IPS-20b (cell line): ENCODE data around the gene MCM7.

Experiments used
- H3K27ac ChIP-seq: one replicate; pipeline ENCODE4 v1.5.1; 2013; ENCODE audit warnings: low read length
- H3K27me3 ChIP-seq: 2 replicates; pipeline ENCODE4 v1.6.1; 2013; ENCODE audit warnings: mild to moderate bottlenecking, low read length, inconsistent platforms; ENCODE audit not compliant: insufficient read depth
- H3K36me3 ChIP-seq: 2 replicates; pipeline ENCODE4 v1.6.1; 2013; ENCODE audit warnings: low read depth, mild to moderate bottlenecking, inconsistent platforms, low read length, moderate library complexity; ENCODE audit not compliant: insufficient read depth
- H3K4me1 ChIP-seq: 2 replicates; pipeline ENCODE4 v1.6.1; 2013; ENCODE audit warnings: mild to moderate bottlenecking, control low read depth, inconsistent platforms, low read length, moderate library complexity; ENCODE audit not compliant: insufficient read depth
- H3K4me3 ChIP-seq: 2 replicates; pipeline ENCODE4 v1.5.1; 2013; ENCODE audit warnings: mild to moderate bottlenecking, low read length, inconsistent platforms
- H3K9ac ChIP-seq: 2 replicates; pipeline ENCODE4 v1.6.1; 2013; ENCODE audit warnings: low read depth, mild to moderate bottlenecking, inconsistent platforms, low read length, moderate library complexity
- H3K9me3 ChIP-seq: 2 replicates; pipeline ENCODE4 v1.6.1; 2013; ENCODE audit warnings: mild to moderate bottlenecking, low read depth, low read length, inconsistent platforms; ENCODE audit not compliant: insufficient read depth

The MCM7 gene

DNA sequence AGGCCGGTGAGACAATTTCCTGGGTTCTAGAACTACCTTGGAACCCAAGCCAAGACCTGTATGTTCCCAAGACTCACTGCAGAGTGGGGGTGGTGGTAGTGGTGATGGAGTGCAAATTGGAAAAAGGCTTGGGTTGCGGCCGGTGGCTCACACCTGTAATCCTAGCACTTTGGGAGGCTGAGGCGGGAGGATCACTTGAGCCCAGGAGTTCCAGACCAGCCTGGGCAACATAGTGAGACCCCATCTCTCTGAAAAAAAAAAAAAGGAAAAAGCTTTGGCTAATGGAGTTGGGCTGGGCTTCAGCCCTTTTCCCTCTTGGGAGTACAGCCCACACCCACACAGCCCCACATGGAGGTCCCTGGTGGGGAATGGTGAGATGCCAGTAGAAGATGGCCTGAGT lies 4.3 kb upstream of the MCM7 start:
- Histone ChIP-seq H3K27me3 (no peaks in the 10 kb centered on the region), H3K9ac (no peak overlapping the region), H3K4me3 (no peak overlapping the region), H3K27ac (no peak overlapping the region), H3K9me3 (no peaks in the 10 kb centered on the region), H3K36me3 (peaks cover 68% of the 10 kb centered on the region), H3K4me1 (0 out of 2 replicates have a peak, but pooled peaks cover 2% of the 10 kb centered on the region)

DNA sequence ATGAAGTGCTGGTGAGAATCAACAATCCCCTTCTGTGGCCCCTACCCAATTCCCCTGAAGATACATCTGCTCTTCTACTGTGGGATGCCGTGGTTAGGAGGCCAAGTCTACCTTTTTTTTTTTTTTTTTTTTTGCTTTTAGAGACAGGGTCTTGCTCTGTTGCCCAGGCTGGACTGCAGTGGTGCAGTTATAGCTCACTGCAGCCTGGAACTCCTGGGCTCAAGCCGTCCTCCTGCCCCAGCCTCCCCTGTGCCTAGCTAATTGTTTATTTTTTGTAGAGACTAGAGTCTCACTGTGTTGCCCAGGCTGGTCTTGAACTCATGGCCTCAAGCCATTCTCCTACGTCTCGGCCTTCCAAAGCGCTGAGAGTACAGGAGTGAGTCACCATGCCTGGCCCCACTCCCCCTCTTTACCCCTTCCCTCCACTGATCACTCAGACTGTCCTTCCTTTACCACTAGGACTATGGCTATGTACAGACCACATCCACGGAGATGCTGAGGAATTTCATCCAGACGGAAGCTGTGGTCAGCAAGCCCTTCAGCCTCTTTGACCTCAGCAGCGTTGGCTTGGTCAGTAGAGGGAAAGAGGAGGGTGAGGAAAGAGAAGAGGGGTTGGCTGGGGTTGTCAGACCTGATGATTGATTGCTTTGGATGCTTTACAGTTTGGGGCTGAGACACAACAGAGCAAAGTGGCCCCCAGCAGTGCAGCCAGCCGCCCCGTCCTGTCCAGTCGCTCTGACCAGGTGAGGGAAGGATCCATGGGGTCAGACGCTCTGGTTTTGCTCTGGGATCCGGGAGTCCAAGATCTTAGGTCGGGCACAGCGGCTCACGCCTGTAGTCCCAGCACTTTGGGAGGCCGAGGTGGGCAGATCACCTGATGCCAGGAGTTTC lies 2.0 kb upstream of the MCM7 start:
- Histone ChIP-seq H3K36me3 (peaks cover 66% of the 10 kb centered on the region), H3K9me3 (no peaks in the 10 kb centered on the region), H3K4me1 (0 out of 2 replicates have a peak, but pooled peaks cover 2% of the 10 kb centered on the region), H3K27me3 (no peaks in the 10 kb centered on the region), H3K4me3 (peak overlapping the region; percentile 96; the same call in 1 of the 2 replicates), H3K27ac (no peak overlapping the region), H3K9ac (peak overlapping the region; percentile 100; the same call in 1 of the 2 replicates)

DNA sequence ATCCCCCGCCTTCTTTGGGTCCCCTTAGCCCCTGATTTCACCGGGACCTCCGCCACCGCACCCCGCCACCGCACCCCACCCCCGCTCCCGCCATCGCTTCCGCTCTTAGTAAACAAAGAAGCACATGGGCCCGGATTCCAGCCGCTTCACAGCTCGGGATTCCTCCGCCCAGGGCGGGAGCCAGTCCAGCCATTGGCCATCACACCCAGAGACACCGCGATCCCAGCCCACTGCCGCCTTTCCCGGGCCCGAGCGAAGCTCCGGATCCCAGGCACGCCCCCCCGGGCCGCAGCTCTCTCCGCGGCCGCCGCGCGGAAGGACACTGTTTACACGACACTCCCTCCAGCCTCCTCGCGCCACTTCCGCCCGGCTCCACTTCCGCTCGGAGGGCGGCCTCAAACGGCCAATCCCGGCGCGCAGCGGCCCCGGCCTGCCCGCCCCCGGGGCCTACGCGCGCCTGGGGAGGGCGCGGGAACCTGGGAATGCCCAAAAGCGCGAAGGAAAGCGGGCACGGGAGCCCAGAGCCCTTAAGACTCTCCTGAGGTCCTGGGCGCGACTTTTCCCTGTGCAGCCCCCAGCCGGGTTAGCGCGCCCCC lies 679 bp downstream of the MCM7 start:
- Histone ChIP-seq H3K4me1 (0 out of 2 replicates have a peak, but pooled peaks cover 2% of the 10 kb centered on the region), H3K27me3 (no peaks in the 10 kb centered on the region), H3K27ac (peak overlapping the region; percentile 100), H3K9me3 (no peaks in the 10 kb centered on the region), H3K9ac (peak overlapping the region; percentile 100), H3K4me3 (peak overlapping the region; percentile 96), H3K36me3 (peaks cover 69% of the 10 kb centered on the region)

DNA sequence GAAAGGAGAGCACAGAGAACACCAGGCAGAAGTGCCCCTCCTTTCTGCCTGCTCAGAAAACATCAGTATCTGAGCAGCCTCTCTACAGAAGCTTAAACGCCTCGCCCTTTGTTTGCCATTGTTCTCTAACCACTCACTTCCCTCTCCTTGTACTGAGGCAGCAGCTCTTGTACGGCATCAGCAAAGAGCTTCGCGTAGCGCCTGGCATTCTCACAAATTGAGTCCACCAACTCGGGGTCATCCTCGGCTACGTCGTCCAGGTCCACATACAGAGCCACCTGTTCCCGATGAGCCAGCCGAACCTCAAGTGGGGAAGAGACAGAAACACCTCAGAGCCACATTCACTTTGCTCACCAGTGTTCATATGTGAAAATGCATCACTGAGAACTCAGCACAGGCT lies 1.7 kb downstream of the MCM7 start:
- no peaks in the 10 kb centered on the region for H3K27me3 ChIP-seq
- H3K4me3 ChIP-seq, result peak overlapping the region; percentile 96
- H3K36me3 ChIP-seq, result peaks cover 71% of the 10 kb centered on the region
- 0 out of 2 replicates have a peak, but pooled peaks cover 2% of the 10 kb centered on the region for H3K4me1 ChIP-seq
- H3K9me3 ChIP-seq, result no peaks in the 10 kb centered on the region
- peak overlapping the region; percentile 100 for H3K9ac ChIP-seq
- peak overlapping the region; percentile 100 for H3K27ac ChIP-seq

DNA sequence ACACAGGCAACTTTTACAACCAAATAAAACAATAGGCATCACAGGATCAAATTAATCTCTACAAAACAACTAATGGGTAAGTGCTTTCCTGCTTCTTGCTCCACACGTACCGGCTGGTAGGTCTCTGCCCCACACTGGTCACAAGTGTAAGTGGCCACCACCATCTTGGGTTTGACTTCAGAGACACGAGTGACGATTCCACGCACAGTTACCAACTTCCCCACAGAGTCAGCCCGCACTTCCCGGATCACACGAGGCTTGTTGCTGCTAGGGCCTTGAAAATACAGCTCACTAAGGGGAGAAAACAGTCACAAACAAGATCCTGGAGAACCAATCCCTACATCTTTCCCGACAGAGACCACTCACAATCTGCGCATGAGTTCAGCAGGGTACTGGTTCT lies 2.3 kb downstream of the MCM7 start:
- H3K36me3 ChIP-seq, result peaks cover 72% of the 10 kb centered on the region
- H3K27me3 ChIP-seq, result no peaks in the 10 kb centered on the region
- no peaks in the 10 kb centered on the region for H3K9me3 ChIP-seq
- peak overlapping the region; percentile 96; the same call in 1 of the 2 replicates for H3K4me3 ChIP-seq
- H3K27ac ChIP-seq, result no peak overlapping the region
- H3K4me1 ChIP-seq, result 0 out of 2 replicates have a peak, but pooled peaks cover 2% of the 10 kb centered on the region
- H3K9ac ChIP-seq, result peak overlapping the region; percentile 100; the same call in 1 of the 2 replicates

DNA sequence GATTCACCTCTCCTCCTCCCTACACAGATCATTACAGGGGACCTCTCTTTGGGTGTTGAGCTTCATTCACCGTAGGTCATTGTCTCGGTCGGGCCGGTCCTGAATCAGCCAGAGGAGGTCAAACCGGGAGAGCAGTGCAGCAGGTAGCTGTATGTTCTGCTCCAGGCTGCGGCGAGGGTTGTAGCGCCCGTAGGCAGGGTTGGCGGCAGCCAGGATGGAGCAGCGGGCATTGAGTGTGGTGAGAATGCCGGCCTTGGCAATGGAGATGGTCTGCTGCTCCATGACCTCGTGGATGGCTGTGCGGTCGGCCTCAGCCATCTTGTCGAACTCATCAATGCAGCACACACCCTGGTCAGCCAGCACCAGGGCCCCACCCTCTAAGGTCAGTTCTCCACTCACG lies 5.5 kb downstream of the MCM7 start:
- Histone ChIP-seq H3K36me3 (peaks cover 96% of the 10 kb centered on the region), H3K27me3 (no peaks in the 10 kb centered on the region), H3K9me3 (no peaks in the 10 kb centered on the region), H3K9ac (no peak overlapping the region), H3K4me1 (no peaks in the 10 kb centered on the region), H3K4me3 (no peak overlapping the region), H3K27ac (no peak overlapping the region)

DNA sequence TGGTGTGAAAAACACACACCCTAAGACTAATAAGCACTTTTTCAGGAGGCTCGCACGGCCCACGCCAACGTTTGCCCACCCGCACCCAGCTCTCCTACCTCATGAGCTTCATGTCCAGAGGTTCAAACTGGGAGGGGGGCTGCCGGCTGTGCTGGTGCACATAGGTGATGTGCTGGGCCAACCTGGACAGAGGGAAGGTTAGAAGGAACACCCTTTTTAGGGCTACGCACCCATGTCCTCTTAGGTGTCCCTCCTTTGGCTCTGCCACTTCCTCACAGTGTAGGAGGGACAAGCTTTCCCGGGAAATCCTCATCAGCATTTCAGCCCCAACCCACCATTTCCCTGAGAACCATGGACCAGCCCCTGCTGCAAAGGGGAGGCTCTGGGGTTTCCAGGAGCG lies 5.9 kb downstream of the MCM7 start:
- Histone ChIP-seq H3K9ac (no peak overlapping the region), H3K9me3 (no peaks in the 10 kb centered on the region), H3K27ac (no peak overlapping the region), H3K36me3 (peaks cover 100% of the 10 kb centered on the region), H3K27me3 (no peaks in the 10 kb centered on the region), H3K4me1 (no peaks in the 10 kb centered on the region), H3K4me3 (no peak overlapping the region)

DNA sequence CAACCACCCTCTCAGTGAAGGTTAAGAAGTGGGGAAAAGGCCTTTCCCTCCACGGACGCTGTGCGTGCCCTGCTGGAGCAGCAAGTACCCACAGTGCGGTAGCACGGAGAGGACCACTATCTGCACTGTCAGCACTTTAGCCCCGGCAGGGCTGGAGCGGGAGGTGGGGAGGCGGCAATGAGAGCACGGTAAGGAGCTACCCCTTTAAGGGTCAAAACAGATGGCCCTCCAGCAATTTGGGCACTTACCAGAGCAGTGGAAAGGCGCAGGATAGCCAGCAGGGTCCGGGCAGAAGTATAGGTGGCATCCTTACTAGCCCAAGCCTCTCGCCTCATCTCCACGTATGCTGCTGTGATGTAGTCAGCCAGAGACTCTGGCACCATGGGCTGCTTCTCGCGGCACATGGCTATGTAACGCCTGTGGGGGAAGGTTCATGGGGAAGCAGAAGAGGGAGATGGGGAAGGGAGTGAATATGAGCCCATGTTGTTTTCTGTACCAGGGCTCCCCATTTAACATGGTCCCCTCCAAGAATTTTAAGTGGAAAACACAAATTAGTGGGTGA lies 7.2 kb downstream of the MCM7 start:
- no peak overlapping the region for H3K27ac ChIP-seq
- no peak overlapping the region for H3K4me3 ChIP-seq
- H3K9ac ChIP-seq, result no peak overlapping the region
- peaks cover 88% of the 10 kb centered on the region for H3K36me3 ChIP-seq
- no peaks in the 10 kb centered on the region; the same call in 1 of the 2 replicates for H3K4me1 ChIP-seq
- no peaks in the 10 kb centered on the region for H3K27me3 ChIP-seq
- H3K9me3 ChIP-seq, result no peaks in the 10 kb centered on the region

DNA sequence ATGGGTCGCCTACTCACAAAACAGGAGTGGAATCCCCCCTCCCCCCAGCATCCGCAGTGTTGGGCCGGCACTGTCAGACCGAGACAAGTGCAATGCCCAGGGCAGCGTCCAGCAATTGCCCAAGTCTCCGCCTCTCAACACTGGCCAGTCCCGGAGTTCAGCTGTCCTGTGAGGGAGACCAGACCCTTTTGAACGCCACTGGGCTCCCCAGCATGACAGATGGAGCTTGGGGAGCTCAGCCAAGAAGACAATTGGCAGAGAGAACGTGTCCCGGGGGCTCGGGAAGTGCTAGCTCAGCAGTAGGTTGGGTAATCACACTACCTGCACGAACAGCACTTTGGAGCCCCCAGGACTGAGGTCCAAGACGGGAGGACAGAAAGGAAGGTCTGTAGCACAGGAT lies 7.7 kb downstream of the MCM7 start:
- Histone ChIP-seq H3K36me3 (peaks cover 83% of the 10 kb centered on the region), H3K9me3 (no peaks in the 10 kb centered on the region), H3K4me3 (no peak overlapping the region), H3K4me1 (no peaks in the 10 kb centered on the region; the same call in 1 of the 2 replicates), H3K27ac (no peak overlapping the region), H3K9ac (no peak overlapping the region), H3K27me3 (no peaks in the 10 kb centered on the region)

DNA sequence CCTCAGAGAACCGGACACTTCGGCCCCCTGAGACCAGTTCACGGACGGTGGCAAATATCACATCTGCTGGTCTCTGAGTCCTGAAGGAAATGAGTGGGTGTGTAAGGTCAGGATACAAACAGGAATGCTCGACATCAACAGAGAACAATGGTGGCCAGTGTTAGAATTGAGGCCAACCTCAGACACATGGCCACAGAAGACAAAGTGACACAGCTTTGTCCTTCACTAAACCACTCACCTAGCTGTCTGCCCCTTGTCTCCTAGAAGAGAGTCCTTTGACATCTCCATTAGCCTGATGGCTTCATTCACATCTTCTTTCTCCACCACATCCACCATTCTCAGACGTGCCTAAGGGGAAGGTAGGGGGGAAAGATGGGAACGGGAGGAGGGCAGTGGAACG lies 8.1 kb downstream of the MCM7 start:
- Histone ChIP-seq H3K9ac (no peak overlapping the region), H3K27ac (no peak overlapping the region), H3K4me1 (no peaks in the 10 kb centered on the region; the same call in 1 of the 2 replicates)

DNA sequence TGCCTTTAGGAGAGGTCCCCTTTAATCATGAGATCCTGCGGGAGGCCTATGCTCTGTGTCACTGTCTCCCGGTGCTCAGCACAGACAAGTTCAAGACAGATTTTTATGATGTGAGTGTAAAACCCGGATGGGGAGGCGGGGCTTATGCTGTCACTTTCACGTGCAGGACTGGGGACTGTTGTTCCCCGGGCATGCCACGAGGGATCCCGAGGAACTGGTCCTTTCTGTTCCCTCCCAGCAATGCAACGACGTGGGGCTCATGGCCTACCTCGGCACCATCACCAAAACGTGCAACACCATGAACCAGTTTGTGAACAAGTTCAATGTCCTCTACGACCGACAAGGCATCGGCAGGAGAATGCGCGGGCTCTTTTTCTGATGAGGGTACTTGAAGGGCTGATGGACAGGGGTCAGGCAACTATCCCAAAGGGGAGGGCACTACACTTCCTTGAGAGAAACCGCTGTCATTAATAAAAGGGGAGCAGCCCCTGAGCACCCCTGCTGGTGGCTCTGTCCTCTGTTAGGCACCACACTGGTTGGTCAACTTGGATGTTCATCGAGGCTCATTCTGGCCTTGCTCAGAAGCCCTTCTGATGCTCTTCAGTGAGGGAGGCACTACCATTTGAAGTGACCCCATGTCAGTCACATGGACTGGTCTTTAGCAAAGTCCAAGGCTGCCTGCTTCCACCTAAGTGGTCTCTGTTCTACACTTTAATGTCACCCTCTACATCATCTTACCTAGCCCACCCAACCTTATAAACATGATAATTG lies 9.6 kb downstream of the MCM7 start:
- no peaks in the 10 kb centered on the region; the same call in 1 of the 2 replicates for H3K4me1 ChIP-seq
- H3K27me3 ChIP-seq, result no peaks in the 10 kb centered on the region
- H3K9ac ChIP-seq, result no peak overlapping the region
- H3K27ac ChIP-seq, result no peak overlapping the region
- peaks cover 64% of the 10 kb centered on the region for H3K36me3 ChIP-seq
- no peaks in the 10 kb centered on the region for H3K9me3 ChIP-seq
- H3K4me3 ChIP-seq, result no peak overlapping the region

More for the DNA sequence above, 8.1 kb downstream of the MCM7 start:
- Histone ChIP-seq H3K9me3 (no peaks in the 10 kb centered on the region), H3K36me3 (peaks cover 79% of the 10 kb centered on the region), H3K4me3 (no peak overlapping the region), H3K27me3 (no peaks in the 10 kb centered on the region)
